Loucy (cell line): ENCODE measurements around the gene ADD2.
A peak's percentile ranks its signal among the peaks of the same experiment; 100 is the strongest.

Source experiments
- H2AFZ ChIP-seq: fragments of 200-600 bp; sonication (generic); 2 replicates; pipeline ENCODE4 v1.6.0; 2016; ENCODE audit warnings: antibody characterized with exemption, mild to moderate bottlenecking, low read length, moderate library complexity
- H3F3A ChIP-seq: fragments of 200-600 bp; 2 replicates; pipeline ENCODE4 v1.6.0; 2016; ENCODE audit warnings: antibody characterized with exemption, low read depth, mild to moderate bottlenecking
- H3K27me3 ChIP-seq: fragments of 200-600 bp; sonication (generic); 2 replicates; pipeline ENCODE4 v1.6.1; 2014; ENCODE audit warnings: low read length, mild to moderate bottlenecking; ENCODE audit not compliant: insufficient read depth, poor library complexity, severe bottlenecking
- H3K36me3 ChIP-seq: fragments of 200-600 bp; sonication (generic); 2 replicates; pipeline ENCODE4 v1.6.1; 2016; ENCODE audit warnings: low read length; ENCODE audit not compliant: insufficient read depth
- H3K4me1 ChIP-seq: fragments of 200-600 bp; sonication (generic); 2 replicates; pipeline ENCODE4 v1.5.1; 2014; ENCODE audit warnings: low read length, mild to moderate bottlenecking; ENCODE audit not compliant: insufficient read depth, poor library complexity, severe bottlenecking
- H3K4me2 ChIP-seq: fragments of 200-600 bp; sonication (generic); 2 replicates; pipeline ENCODE4 v1.6.0; 2014; ENCODE audit warnings: antibody characterized with exemption, low read length, low read depth, mild to moderate bottlenecking; ENCODE audit not compliant: poor library complexity, severe bottlenecking
- H3K4me3 ChIP-seq: fragments of 200-600 bp; sonication (generic); 2 replicates; pipeline ENCODE4 v1.5.1; 2014; ENCODE audit warnings: low read length, mild to moderate bottlenecking, mixed read lengths; ENCODE audit not compliant: poor library complexity, severe bottlenecking
- H3K79me2 ChIP-seq: fragments of 200-600 bp; sonication (generic); 2 replicates; pipeline ENCODE4 v1.6.1; 2014; ENCODE audit warnings: low read length; ENCODE audit not compliant: insufficient read depth
- H3K9ac ChIP-seq: fragments of 200-600 bp; sonication (generic); 2 replicates; pipeline ENCODE4 v1.6.0; 2014; ENCODE audit warnings: mild to moderate bottlenecking, low read depth, low read length, moderate library complexity; ENCODE audit not compliant: poor library complexity, severe bottlenecking
- H3K9me2 ChIP-seq: fragments of 200-600 bp; sonication (generic); replicated peaks from 2 replicates; pipeline ENCODE4 v1.6.1; 2016; ENCODE audit warnings: low read depth, low read length, mixed read lengths
- H3K9me3 ChIP-seq: fragments of 200-600 bp; sonication (generic); 2 replicates; pipeline ENCODE4 v1.6.1; 2014; ENCODE audit warnings: mild to moderate bottlenecking, antibody characterized with exemption, low read length, low read depth; ENCODE audit not compliant: insufficient read depth
- H4K20me1 ChIP-seq: fragments of 200-600 bp; sonication (generic); 2 replicates; pipeline ENCODE4 v1.6.0; 2014; ENCODE audit warnings: antibody characterized with exemption, low read length, mild to moderate bottlenecking; ENCODE audit not compliant: insufficient read depth, poor library complexity, severe bottlenecking
- EZH2phosphoT487 ChIP-seq: fragments of 200-600 bp; IDR thresholded peaks from 2 replicates; pipeline ENCODE4 v1.6.1; 2018; ENCODE audit warnings: antibody characterized with exemption, mild to moderate bottlenecking, moderate library complexity, borderline replicate concordance
- TF ChIP-seq, protein P1 (sequence below): fragments of 200-600 bp; sonication (generic); conservative IDR thresholded peaks from 2 replicates; pipeline ENCODE4 v1.5.1; 2014; ENCODE audit warnings: mild to moderate bottlenecking, antibody characterized with exemption, low read length

The ADD2 gene, protein sequence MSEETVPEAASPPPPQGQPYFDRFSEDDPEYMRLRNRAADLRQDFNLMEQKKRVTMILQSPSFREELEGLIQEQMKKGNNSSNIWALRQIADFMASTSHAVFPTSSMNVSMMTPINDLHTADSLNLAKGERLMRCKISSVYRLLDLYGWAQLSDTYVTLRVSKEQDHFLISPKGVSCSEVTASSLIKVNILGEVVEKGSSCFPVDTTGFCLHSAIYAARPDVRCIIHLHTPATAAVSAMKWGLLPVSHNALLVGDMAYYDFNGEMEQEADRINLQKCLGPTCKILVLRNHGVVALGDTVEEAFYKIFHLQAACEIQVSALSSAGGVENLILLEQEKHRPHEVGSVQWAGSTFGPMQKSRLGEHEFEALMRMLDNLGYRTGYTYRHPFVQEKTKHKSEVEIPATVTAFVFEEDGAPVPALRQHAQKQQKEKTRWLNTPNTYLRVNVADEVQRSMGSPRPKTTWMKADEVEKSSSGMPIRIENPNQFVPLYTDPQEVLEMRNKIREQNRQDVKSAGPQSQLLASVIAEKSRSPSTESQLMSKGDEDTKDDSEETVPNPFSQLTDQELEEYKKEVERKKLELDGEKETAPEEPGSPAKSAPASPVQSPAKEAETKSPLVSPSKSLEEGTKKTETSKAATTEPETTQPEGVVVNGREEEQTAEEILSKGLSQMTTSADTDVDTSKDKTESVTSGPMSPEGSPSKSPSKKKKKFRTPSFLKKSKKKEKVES

DNA sequence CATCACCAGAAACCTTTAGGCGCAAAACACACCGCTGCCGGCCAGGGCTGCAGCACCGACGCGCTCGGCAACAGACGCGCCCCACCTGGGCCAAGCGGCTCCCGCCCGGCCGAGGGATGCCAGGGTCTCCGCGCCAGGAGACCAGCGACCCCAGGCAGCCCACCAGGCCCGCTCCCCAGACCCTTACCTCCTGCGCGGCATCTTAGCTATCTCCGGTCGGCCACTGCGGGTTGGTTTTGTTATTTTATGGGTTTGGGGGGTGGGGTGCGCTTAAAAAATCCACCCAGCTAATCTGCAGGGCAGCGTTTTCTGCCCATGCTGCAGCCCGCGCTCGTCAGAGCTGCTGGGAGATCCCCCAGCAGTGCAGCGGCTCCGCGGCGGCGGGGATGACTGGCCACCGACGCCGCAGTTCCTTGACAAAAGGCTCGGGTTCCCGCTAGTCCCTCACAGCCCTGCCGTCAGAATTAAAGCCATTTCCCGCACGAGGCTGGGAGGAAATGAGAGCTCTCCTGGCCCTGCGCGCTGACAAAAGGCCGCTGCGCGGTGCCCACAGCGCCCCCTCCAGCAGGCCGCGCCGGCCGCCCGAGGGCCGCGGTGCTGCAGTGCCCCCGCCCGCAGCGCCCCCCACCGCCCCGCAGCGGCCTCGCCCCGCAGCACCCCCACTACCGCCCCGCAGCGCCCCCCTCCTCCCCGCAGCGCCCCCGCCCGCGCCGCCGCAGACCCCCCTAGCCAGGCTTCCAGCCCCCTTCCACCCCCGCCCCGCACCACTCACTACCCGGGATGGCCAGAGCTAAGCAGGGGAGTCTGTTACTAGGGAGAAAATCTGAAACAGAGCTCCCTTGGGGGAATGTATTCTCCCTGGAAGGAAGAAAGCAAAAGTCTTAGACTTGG, at the start of gene ADD2:
TSS of gene ADD2 (minus strand) at position 502 of the 891 bp plus-strand sequence. CDS start 61,792 bp downstream, outside the sequence.
- H3K79me2 ChIP-seq: no peaks in the 10 kb centered on the region
- no peaks in the 10 kb centered on the region for H3K36me3 ChIP-seq
- H3K9me3 ChIP-seq: no peaks in the 10 kb centered on the region
- no peak within 1 kb of the TSS for H3K4me2 ChIP-seq
- TF ChIP-seq, protein P1, sequence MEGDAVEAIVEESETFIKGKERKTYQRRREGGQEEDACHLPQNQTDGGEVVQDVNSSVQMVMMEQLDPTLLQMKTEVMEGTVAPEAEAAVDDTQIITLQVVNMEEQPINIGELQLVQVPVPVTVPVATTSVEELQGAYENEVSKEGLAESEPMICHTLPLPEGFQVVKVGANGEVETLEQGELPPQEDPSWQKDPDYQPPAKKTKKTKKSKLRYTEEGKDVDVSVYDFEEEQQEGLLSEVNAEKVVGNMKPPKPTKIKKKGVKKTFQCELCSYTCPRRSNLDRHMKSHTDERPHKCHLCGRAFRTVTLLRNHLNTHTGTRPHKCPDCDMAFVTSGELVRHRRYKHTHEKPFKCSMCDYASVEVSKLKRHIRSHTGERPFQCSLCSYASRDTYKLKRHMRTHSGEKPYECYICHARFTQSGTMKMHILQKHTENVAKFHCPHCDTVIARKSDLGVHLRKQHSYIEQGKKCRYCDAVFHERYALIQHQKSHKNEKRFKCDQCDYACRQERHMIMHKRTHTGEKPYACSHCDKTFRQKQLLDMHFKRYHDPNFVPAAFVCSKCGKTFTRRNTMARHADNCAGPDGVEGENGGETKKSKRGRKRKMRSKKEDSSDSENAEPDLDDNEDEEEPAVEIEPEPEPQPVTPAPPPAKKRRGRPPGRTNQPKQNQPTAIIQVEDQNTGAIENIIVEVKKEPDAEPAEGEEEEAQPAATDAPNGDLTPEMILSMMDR: no peak
- TF ChIP-seq EZH2phosphoT487: no peak
- no peak within 1 kb of the TSS for H2AFZ ChIP-seq
- H3K4me3 ChIP-seq: no peak within 1 kb of the TSS
- no peaks in the 10 kb centered on the region for H3K9me2 ChIP-seq
- H3K27me3 ChIP-seq: no peaks in the 10 kb centered on the region
- H3F3A ChIP-seq: no peaks in the 10 kb centered on the region
- H4K20me1 ChIP-seq: no peaks in the 10 kb centered on the region
- H3K9ac ChIP-seq: no peak within 1 kb of the TSS
- H3K4me1 ChIP-seq: no peaks in the 10 kb centered on the region

GRCh38 chr2:70817284-70817954, 49.4 kb upstream of the ADD2 start:
- TF ChIP-seq EZH2phosphoT487: no peak
- TF ChIP-seq, protein P1: no peak
- Histone ChIP-seq H3F3A (no peaks in the 10 kb centered on the region), H3K79me2 (no peaks in the 10 kb centered on the region)

GRCh38 chr2:70816726-70817125, 48.7 kb upstream of the ADD2 start:
- no peak overlapping the region for H3K4me3 ChIP-seq
- H3K27me3 ChIP-seq: no peaks in the 10 kb centered on the region
- H3K9me3 ChIP-seq: no peaks in the 10 kb centered on the region
- H3K9me2 ChIP-seq: no peaks in the 10 kb centered on the region
- peak overlapping the region; percentile 15; the same call in 1 of the 2 replicates for H2AFZ ChIP-seq
- H3K4me1 ChIP-seq: peaks cover 6% of the 10 kb centered on the region
- no peaks in the 10 kb centered on the region for H3K79me2 ChIP-seq
- H3K4me2 ChIP-seq: no peak overlapping the region
- H3F3A ChIP-seq: no peaks in the 10 kb centered on the region
- H4K20me1 ChIP-seq: no peaks in the 10 kb centered on the region
- H3K36me3 ChIP-seq: no peaks in the 10 kb centered on the region
- no peak for TF ChIP-seq EZH2phosphoT487
- TF ChIP-seq, protein P1: no peak
- H3K9ac ChIP-seq: no peak overlapping the region

More at GRCh38 chr2:70817284-70817954, 49.4 kb upstream of the ADD2 start:
- Histone ChIP-seq H3K27me3 (no peaks in the 10 kb centered on the region), H3K4me3 (no peak overlapping the region), H3K36me3 (no peaks in the 10 kb centered on the region), H3K4me2 (no peak overlapping the region), H3K4me1 (peaks cover 6% of the 10 kb centered on the region), H3K9ac (no peak overlapping the region), H2AFZ (peak overlapping the region; percentile 15; the same call in 1 of the 2 replicates), H3K9me2 (no peaks in the 10 kb centered on the region), H4K20me1 (no peaks in the 10 kb centered on the region), H3K9me3 (no peaks in the 10 kb centered on the region)
